ENCODE data around the gene GPD1L.
A peak's percentile ranks its signal among the peaks of the same experiment; 100 is the strongest.
"Not testable (repeated sequence)": the region's sequence is repeated elsewhere in the genome, so short reads cannot be mapped to it uniquely, and the experiment has no call there.

Gene GPD1L

GRCh38 chr3:32165442-32165841 is 59.0 kb downstream of the GPD1L start:
- Mint-ChIP-seq H3K36me3 (peaks cover 31 to 46% of the 10 kb centered on the region in 2 donors), H3K4me1 (no peaks in the 10 kb centered on the region), H3K27ac (no peak overlapping the region), H3K9me3 (peaks cover 4 to 5% of the 10 kb centered on the region in 2 donors), H3K4me3 (no peak overlapping the region), H3K27me3 (no peaks in the 10 kb centered on the region)
- ATAC-seq (replicated peaks) (no peak), DNase-seq (no peak)

GRCh38 chr3:32166654-32167053 is 60.2 kb downstream of the GPD1L start:
- ATAC-seq (replicated peaks) (no peak), DNase-seq (no peak)
- Mint-ChIP-seq H3K27ac (no peak overlapping the region), H3K4me1 (no peaks in the 10 kb centered on the region), H3K9me3 (peaks cover 4 to 5% of the 10 kb centered on the region in 2 donors), H3K4me3 (no peak overlapping the region), H3K27me3 (no peaks in the 10 kb centered on the region), H3K36me3 (peaks cover 36 to 54% of the 10 kb centered on the region in 2 donors)

DNA sequence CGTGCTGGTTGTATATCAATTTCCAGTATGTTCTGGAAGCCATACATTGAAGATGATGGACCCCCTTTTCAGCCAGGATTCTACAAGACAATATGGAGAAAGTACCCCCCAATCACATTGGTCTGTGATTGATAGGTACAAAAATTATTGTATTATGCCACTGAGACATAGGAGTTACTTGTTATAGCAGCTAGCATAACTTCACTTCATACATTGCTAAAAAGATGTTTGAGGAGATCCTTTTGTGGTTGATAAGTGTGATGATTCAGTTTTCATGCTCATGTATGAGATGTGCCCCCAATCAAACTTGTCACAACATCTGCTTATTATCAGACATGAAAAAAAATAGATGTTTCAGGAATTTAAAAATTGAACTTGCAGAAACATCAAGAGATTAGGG is 66.0 kb downstream of the GPD1L start:
- Mint-ChIP-seq H3K9me3 (peaks cover 4 to 5% of the 10 kb centered on the region in 2 donors), H3K27ac (no peak overlapping the region), H3K4me3 (no peak overlapping the region), H3K27me3 (peaks cover 0 to 7% of the 10 kb centered on the region in 2 donors), H3K36me3 (peaks cover 16 to 41% of the 10 kb centered on the region in 2 donors), H3K4me1 (peaks cover 5 to 8% of the 10 kb centered on the region in 2 donors)
- DNase-seq = no peak
- ATAC-seq (replicated peaks) = no peak

GRCh38 chr3:32175607-32176197 is 69.3 kb downstream of the GPD1L start:
- peaks cover 0 to 8% of the 10 kb centered on the region in 2 donors for H3K27me3 Mint-ChIP-seq
- no peaks in the 10 kb centered on the region for H3K9me3 Mint-ChIP-seq
- DNase-seq = no peak
- peak in 1 of 2 donors; percentile 54 for ATAC-seq (replicated peaks)
- H3K4me3 Mint-ChIP-seq = no peak overlapping the region
- peaks cover 7 to 21% of the 10 kb centered on the region in 2 donors for H3K36me3 Mint-ChIP-seq
- H3K4me1 Mint-ChIP-seq = peaks cover 11 to 18% of the 10 kb centered on the region in 2 donors
- no peak overlapping the region for H3K27ac Mint-ChIP-seq

DNA sequence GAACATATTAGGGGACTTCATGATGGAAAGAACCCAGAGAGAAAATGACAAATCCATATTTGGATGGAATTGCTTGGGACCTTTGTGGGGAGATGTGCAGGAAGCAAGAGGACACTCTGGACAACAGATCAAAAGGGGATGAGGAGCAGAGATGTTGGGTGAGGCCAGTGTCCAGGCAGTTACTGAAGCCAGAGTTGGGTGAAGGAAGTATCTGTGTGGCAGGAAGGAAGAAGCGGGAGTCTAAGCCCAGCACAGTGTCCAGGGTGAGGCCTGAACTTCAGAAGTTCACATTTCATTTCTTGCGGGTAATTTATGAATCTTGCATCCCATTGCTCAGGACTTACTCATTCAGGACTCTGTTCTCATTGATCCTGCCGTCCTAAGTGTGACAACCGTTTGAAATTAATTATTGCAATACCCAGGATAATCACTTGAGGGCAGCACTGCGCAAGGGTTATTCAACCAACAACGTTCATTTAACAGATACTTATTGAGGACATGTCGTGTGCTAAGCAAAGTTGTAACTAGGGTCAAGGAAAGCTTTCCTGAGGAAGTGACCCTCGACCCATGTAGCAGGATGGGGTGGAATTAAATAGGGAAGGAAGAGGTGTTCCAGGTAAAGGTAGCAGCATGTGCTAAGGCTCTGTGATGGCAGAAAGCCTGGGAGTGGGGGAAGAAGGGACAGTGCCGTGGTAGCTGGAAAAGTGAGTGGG is 70.7 kb downstream of the GPD1L start:
- Mint-ChIP-seq H3K4me3 (peak overlapping the region; percentile 37 to 42), H3K27ac (peak overlapping the region; percentile 27), H3K27me3 (peaks cover 0 to 8% of the 10 kb centered on the region in 2 donors), H3K36me3 (peaks cover 0 to 10% of the 10 kb centered on the region in 2 donors), H3K9me3 (no peaks in the 10 kb centered on the region), H3K4me1 (peaks cover 14 to 28% of the 10 kb centered on the region in 2 donors)
- DNase-seq = peak; percentile 51
- peak; percentile 65 to 66 for ATAC-seq (replicated peaks)

DNA sequence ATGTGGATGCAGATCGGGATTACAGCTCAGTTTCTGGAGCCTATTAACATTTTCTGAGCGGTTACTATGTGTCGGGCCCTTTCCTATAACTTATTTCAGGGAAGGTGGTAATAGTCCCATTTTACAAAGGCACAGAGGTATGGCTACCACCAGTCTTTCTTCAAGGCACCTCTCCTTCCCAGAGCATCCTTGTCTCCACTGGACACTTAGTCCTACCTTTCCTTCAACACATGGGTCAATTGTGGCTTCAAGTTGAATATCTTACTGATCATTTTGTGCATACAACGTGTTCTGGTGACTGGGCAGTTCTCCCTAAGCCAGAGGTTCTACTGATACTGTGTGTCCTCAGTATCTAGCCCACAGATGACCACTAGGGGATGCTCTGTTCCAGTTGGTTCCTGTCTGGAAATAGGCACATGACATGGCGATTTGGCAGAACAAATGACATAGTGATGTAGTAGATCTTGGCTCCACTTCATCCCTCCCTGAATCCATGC is 71.3 kb downstream of the GPD1L start:
- Mint-ChIP-seq H3K4me1 (peaks cover 14 to 28% of the 10 kb centered on the region in 2 donors), H3K27me3 (peaks cover 0 to 8% of the 10 kb centered on the region in 2 donors), H3K9me3 (no peaks in the 10 kb centered on the region), H3K4me3 (no peak overlapping the region), H3K36me3 (peaks cover 0 to 6% of the 10 kb centered on the region in 2 donors), H3K27ac (no peak overlapping the region)
- ATAC-seq (replicated peaks) (peak; percentile 89), DNase-seq (peak; percentile 41)

DNA sequence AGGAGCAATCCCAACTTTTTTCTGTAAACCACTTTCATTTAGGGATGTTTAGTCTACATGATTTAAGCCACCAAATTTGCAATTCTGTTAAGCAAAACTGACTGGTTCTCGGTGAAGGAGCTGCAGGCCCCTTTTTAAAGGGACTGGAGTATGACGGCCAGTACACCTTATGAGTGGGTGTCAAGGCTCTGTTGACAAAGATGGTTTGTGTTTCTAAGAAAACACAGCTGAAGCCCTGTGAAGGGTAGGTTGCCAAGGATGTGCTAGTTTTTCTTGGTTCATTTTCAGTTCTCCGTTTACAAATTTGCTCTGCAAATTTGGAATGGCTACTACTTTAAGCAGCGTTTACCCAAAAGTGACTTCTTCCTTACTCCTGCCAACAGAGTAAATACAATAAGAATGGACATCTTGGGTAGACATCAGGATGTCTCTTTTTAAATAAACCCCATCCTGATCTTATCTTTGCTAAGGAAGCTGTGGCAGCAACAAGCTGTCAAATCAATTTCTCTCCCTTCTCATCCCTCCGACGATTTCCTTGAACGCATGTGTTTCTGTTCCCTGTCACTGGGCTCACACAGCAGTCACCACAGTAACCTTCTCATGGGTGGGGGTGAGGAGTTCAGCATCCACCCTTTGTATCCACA is 73.8 kb downstream of the GPD1L start:
- Mint-ChIP-seq H3K9me3 (no peaks in the 10 kb centered on the region), H3K36me3 (no peaks in the 10 kb centered on the region), H3K27ac (no peak overlapping the region), H3K4me1 (peaks cover 14 to 28% of the 10 kb centered on the region in 2 donors), H3K27me3 (peaks cover 0 to 8% of the 10 kb centered on the region in 2 donors), H3K4me3 (no peak overlapping the region)
- no peak for ATAC-seq (replicated peaks)
- DNase-seq = no peak

GRCh38 chr3:32181365-32181764 is 74.9 kb downstream of the GPD1L start:
- H3K36me3 Mint-ChIP-seq = no peaks in the 10 kb centered on the region
- ATAC-seq (replicated peaks) (no peak), DNase-seq (no peak)

DNA sequence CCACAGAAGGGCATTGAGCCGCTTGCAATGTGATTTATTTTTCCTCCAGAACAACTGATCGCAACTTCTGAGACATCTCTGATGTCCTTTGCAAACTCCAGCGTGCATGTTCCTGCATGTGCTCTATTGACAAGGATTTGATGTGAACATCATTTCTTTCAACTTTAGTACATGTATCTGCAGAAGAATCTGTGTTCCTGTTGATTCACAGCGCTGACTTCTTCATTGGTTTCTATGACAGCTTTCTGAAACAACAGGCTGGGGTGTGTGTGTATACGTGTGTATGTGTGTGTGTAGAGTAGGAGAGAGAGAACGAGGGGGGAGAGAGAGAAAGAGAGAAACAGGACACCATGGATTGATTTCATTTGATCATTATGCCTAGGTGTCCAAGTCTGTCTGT is 75.4 kb downstream of the GPD1L start:
- no peak for DNase-seq
- Mint-ChIP-seq H3K27me3 (peaks cover 0 to 13% of the 10 kb centered on the region in 2 donors), H3K27ac (no peak overlapping the region), H3K4me1 (peaks cover 14 to 26% of the 10 kb centered on the region in 2 donors), H3K4me3 (no peak overlapping the region), H3K36me3 (no peaks in the 10 kb centered on the region), H3K9me3 (no peaks in the 10 kb centered on the region)
- no peak for ATAC-seq (replicated peaks)

More at GRCh38 chr3:32181365-32181764, 74.9 kb downstream of the GPD1L start:
- no peak overlapping the region for H3K4me3 Mint-ChIP-seq
- peaks cover 14 to 28% of the 10 kb centered on the region in 2 donors for H3K4me1 Mint-ChIP-seq
- no peaks in the 10 kb centered on the region for H3K9me3 Mint-ChIP-seq
- H3K27ac Mint-ChIP-seq = no peak overlapping the region
- peaks cover 0 to 14% of the 10 kb centered on the region in 2 donors for H3K27me3 Mint-ChIP-seq

DNA sequence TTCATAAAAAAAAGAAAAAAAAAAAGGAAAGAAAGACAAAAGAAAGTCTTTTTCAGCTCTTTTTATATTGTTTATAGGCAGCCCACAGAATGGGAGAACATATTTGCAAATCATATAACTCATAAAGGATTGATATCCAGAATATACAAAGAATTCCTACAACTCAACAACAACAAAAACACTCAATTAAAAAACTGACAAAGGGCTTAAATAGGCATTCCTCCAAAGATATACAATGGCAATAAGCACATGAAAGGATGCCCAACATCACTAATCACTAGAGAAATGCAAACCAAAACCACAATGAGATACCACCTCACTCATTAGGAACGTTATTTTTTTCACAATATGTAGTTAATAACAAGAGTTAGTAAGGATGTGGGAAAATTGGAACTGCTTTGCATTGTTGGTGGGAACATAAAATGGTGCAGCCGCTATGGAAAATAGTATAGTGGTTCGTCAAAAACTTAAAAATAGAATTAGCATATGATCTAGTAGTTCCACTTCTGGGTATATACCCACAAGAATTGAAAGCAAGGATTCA is 77.8 kb downstream of the GPD1L start:
- peaks cover 0 to 6% of the 10 kb centered on the region in 2 donors for H3K27me3 Mint-ChIP-seq
- ATAC-seq (replicated peaks) (no peak), DNase-seq (no peak)
- H3K27ac Mint-ChIP-seq = no peak overlapping the region
- H3K4me1 Mint-ChIP-seq = peaks cover 5 to 14% of the 10 kb centered on the region in 2 donors
- no peaks in the 10 kb centered on the region for H3K36me3 Mint-ChIP-seq
- no peak overlapping the region for H3K4me3 Mint-ChIP-seq
- H3K9me3 Mint-ChIP-seq = no peaks in the 10 kb centered on the region

GRCh38 chr3:32186097-32186496 is 79.7 kb downstream of the GPD1L start:
- Mint-ChIP-seq H3K36me3 (no peaks in the 10 kb centered on the region), H3K4me1 (peaks cover 3 to 9% of the 10 kb centered on the region in 2 donors), H3K27ac (no peak overlapping the region), H3K27me3 (peaks cover 3 to 8% of the 10 kb centered on the region in 2 donors), H3K9me3 (no peaks in the 10 kb centered on the region), H3K4me3 (no peak overlapping the region)
- no peak for DNase-seq
- ATAC-seq (replicated peaks) = no peak

DNA sequence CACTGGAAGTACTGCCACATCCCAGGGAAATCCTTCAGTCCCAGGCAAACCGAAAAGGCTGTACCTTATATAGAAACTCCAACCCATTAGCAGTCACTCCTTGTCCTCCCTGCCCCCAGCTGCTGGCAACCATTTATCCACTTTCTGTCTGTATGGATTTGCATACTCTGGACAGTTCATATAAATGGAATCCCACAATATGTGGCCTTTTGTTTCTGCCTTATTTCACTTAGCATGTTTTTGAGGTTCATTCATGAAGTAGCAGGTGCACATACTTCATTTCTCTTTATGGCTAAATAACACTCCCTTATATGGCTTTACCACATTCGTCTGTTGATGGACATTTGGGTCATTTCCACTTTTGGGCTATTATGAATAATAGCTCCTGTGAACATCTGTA is 80.5 kb downstream of the GPD1L start:
- no peaks in the 10 kb centered on the region for H3K36me3 Mint-ChIP-seq
- no peak overlapping the region for H3K4me3 Mint-ChIP-seq
- ATAC-seq (replicated peaks) = no peak
- H3K4me1 Mint-ChIP-seq = peaks cover under 1 to 2% of the 10 kb centered on the region in 2 donors
- no peaks in the 10 kb centered on the region for H3K9me3 Mint-ChIP-seq
- no peak for DNase-seq
- no peak overlapping the region for H3K27ac Mint-ChIP-seq
- peaks cover 7 to 13% of the 10 kb centered on the region in 2 donors for H3K27me3 Mint-ChIP-seq

- Mint-ChIP-seq H3K27me3 (peaks cover 7 to 13% of the 10 kb centered on the region in 2 donors), H3K9me3 (no peaks in the 10 kb centered on the region), H3K4me3 (no peak overlapping the region), H3K27ac (no peak overlapping the region), H3K4me1 (no peaks in the 10 kb centered on the region), H3K36me3 (no peaks in the 10 kb centered on the region)
- no peak for DNase-seq
- no peak for ATAC-seq (replicated peaks)
Observed at GRCh38 chr3:32189693-32190092, 83.3 kb downstream of the GPD1L start.

DNA sequence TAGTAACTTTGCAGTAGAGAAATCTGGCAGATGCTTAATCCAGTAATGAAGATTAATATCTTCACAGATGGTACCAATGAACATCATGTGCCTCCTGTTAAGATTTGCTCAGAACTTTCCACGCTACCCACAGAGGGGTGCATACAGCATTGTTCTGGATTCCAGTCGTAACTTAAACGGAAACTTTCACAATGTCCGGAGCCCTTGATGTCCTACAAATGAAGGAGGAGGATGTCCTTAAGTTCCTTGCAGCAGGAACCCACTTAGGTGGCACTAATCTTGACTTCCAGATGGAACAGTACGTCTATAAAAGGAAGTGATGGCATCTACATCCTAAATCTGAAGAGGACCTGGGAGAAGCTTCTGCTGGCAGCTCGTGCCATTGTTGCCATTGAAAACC is 84.1 kb downstream of the GPD1L start:
- H3K9me3 Mint-ChIP-seq; ATAC-seq (replicated peaks); H3K36me3 Mint-ChIP-seq; DNase-seq; H3K4me3 Mint-ChIP-seq; H3K27ac Mint-ChIP-seq; H3K4me1 Mint-ChIP-seq: not testable (repeated sequence)
- H3K27me3 Mint-ChIP-seq = peaks cover 7 to 13% of the 10 kb centered on the region in 2 donors

All from stimulated activated naive B cell treated with anti-CD40 and anti-IgM and Interleukin-4, amounts not matched to agents 10 μg/mL and 1 μg/mL and 100 μg/mL, for 72 hours (primary cell).